GM19463 (cell line): ENCODE results near the gene MDM2.
"Not testable (repeated sequence)": the region's sequence is repeated elsewhere in the genome, so short reads cannot be mapped to it uniquely, and the experiment has no call there.

Experiments used
- ATAC-seq: cut with Tn5 transposase; IDR thresholded peaks from one replicate; pipeline ENCODE4 v1.9.1; 2021; ENCODE audit warnings: mild to moderate bottlenecking, moderate library complexity; ENCODE audit not compliant: unreplicated experiment

Gene MDM2

GRCh38 chr12:68785358-68785757 is 22.6 kb upstream of the MDM2 start:
- no peak for ATAC-seq

DNA sequence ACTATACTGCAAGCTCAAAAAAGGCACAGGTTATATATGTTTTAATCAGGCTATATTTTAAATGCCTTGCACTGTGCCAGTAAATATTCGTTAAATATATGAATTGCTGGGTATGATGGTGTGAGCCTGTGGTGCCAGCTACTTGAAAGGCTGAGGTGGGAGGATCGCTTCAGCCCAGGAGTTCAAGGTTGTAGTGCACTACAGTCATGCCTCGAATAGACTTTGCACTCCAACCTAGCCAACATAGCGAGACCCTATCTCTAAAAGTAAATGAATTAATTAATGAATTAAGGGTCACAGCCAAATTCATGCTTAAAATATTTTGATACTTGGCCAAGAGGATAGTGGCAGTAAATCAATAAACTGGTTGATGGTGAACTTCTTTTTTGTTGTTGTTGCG is 22.2 kb upstream of the MDM2 start:
- ATAC-seq, result no peak

DNA sequence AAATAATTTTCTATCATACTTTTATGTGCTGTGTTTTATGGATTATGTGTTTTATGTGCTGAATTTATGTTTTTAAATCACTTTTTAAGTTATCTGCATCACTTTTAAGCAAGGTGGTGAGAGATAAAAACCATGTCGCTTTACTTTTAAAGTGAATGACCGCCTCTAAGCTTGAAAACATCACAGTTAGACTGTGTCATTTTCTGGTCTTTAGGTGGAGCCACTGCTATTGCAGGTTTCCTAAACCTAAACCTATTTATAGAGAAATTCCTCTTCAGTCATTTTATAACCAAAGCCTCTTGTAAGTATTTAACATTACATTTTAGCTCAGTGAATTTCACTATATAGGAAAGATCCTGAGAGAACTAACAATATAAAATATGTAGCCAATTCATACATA is 21.0 kb upstream of the MDM2 start:
- peak; percentile 20 for ATAC-seq

DNA sequence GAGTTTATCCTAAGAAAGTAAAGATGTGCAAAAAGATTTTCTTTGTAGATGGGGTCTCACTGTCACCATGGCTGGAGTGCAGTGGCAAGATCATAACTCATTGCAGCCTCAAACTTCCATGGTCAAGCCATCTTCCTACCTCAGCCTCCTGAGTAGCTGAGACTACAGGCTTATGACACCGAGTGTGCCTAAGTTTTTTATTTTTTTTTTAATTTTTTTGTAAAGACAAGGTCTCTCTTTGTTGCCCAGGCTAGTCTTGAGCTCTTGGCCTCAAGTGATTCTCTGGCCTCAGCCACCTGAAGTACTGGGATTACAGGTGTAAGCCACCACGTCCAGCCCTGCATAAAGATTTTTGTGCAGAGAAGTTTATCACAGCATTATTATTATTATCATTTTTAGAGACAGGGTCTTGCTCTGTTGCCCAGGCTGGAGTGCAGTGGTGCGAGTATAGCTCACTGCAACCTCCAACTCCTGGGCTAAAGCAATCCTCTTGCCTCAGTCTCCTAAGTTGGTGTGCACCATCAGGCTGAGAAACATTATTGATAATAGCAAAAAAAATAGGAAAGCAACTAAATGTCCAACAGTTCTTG is 19.3 kb upstream of the MDM2 start:
- no peak for ATAC-seq

- no peak for ATAC-seq
Measured at GRCh38 chr12:68789144-68789878, 18.7 kb upstream of the MDM2 start.

- no peak for ATAC-seq
Measured at GRCh38 chr12:68790081-68790951, 17.7 kb upstream of the MDM2 start.

GRCh38 chr12:68790952-68791234 is 17.1 kb upstream of the MDM2 start:
- no peak for ATAC-seq

GRCh38 chr12:68791897-68792481 is 16.0 kb upstream of the MDM2 start:
- ATAC-seq, result no peak

DNA sequence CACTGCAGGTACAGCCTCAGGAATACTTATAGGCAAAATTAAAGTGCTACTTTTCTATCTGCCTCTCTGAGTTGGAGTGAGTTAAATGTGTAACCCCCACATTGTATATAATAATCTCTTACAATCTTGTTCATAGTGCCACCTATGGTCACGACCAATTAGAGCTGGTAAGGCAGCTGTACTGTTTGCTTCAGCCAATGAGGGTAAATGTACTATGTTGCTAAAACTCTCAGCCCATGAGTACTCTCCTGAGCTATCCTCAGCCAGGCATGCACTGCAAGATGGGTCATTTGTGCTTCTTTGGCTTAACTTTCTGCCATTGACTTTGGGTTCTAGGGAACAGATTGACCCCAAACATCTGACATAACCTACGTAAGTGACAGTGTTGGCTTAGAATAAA is 15.0 kb upstream of the MDM2 start:
- ATAC-seq, result peak; percentile 78

- no peak for ATAC-seq
Measured at GRCh38 chr12:68793436-68793835, 14.5 kb upstream of the MDM2 start.

DNA sequence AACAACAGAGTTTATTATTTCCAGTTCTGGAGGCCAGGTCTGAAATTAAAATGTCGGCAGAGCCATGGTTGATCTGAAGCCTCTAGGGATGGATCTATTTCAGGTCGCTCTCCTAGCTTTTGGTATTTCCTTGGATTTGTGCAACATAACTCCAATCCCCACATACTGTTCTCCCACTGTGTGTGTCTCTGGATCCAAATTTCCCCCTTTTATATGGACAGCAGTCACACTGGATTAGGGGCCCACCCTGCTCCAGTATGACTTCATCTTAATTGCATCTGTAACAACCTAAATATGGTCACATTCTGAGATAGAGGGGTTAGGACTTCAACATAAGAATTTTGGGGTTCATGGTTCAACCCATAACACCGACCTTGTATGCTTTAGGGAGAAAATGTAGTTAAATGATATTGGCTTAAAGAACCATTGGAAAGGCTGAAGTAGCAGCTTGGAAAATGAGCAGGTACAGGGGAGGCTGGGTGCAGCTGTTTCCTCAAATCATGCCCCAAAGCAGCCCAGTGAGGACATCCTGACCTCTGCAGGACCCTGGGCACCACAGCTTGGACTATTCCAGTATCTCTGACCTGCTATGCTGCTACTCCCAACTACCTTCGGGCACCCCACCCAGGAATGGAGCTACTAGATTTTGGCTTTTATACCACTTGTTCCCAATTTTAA is 13.9 kb upstream of the MDM2 start:
- no peak for ATAC-seq

- no peak for ATAC-seq
Measured at GRCh38 chr12:68794653-68795251, 13.2 kb upstream of the MDM2 start.

DNA sequence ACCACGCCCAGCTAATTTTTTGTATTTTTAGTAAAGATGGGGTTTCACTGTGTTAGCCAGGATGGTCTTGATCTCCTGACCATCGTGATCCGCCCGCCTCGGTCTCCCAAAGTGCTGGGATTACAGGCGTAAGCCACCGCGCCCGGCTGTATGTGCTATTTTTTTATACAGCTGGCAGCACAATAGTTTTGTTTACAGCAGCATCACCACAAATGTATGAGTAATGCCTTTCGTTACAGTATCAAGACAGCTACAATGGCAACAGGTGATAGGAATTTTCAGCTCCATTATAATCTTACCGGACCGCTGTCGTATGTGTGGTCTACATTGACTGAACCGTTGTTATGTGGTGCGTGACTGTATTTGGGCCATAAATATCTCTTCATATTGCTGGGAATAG is 11.6 kb upstream of the MDM2 start:
- no peak for ATAC-seq

DNA sequence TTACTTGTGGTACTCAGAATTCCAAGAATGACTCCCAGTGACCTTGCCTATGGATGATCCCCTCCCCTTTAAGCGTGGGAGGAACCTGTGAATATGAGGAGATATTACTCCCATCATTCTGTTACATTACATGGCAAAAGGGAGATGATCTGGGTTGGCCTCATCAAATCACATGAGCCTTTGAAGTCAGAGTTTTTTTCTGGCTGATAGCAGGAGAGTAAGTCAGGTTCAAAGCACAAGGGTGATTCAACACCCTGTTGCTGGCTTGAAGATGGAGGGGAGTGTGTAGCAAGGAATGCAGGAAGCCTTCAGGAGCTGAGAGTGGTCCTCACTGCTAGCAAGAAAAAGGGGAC is 9.1 kb upstream of the MDM2 start:
- no peak for ATAC-seq

DNA sequence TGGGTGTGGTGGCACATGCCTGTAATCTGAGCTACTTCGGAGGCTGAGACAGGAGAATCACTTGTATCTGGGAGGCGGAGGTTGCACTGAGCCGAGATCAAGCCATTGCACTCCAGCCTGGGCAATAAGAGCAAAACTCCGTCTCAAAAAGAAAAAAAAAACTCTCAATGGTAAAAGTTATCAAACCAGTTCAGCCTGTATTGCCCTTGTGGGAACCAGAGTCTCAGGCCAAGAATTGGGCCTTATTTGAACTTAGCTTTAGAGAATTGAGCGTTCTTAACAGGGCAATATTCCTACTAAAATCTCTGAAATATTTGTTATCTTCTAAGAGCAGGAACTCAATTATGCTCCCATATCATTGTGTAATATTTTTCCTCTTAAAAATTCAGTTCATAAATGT is 7.7 kb upstream of the MDM2 start:
- no peak for ATAC-seq

DNA sequence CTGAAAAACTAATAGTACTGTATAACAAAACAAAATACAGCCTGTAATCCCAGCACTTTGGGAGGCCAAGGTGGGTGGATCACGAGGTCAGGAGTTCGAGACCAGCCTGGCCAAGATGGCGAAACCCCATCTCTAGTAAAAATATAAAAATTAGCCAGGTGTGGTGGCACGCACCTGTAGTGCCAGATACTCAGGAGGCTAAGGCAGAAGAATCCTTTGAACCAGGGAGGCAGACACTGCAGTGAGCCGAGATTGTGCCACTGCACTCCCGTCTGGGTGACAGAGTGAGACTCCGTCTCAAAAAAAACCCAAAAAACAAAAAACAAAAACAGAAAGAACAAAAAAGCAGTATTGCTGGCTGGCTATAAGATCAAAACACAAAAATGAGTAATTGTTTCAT is 6.9 kb upstream of the MDM2 start:
- not testable (repeated sequence) for ATAC-seq

DNA sequence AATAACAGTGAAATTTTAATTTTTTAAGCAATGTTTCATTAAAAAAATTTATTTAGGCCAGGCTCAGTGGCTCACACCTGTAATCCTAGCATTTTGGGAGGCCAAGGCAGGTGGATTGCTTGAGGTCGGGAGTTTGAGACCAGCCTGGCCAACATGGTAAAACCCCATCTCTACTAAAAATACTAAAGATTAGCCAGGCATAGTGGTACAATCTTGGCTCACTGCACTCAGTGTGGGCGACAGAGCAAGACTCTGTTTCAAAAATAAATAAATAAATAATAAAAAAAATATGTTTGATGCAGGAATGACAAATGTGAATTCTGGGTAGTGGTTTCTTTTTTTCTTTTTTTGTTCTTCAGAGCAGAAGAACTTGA is 5.6 kb upstream of the MDM2 start:
- ATAC-seq, result not testable (repeated sequence)

- not testable (repeated sequence) for ATAC-seq
Measured at GRCh38 chr12:68802911-68803651, 4.9 kb upstream of the MDM2 start.

- no peak for ATAC-seq
Measured at GRCh38 chr12:68803948-68804656, 3.9 kb upstream of the MDM2 start.
